ENCODE results near the gene ZNF579. TPM values are rescaled to one million over a fixed set of nuclear protein-coding genes. Genes with fewer than 3 reads are reported as not detected.

ZNF579 gene
- total RNA-seq, 1 donor from 2014 or later: 2.1 TPM

DNA sequence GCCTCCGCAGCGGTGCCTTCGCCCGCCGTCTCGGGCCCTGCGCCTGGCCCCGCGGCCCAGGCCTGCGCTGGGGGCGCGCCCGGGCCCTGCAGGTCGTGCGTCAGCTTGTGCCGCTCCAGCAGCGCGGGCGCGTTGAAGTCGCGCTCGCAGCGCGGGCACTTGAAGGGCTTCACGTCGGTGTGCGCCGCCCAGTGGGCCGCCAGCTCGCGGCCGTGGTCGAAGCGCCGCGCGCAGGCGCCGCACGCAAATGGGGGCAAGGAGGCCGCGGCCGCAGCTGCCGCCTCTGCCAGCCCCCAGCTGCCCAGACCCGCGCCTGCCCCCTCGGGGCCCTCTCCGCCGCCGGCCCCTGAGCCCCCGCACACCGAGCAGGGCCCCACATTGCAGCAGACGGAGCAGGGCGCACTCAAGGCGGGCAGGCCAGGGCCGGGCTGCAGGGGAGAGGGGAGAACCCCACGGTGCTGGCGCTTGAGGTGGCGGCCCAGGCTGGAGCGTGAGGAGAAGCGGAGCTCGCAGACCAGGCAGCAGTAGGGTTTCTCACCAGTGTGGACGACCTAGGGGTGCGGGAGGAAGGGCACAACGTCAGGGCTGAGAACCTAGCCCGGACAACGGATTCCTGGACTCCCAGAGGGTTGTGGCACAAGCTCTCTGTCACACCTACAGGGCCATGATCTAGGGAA is 12.6 kb upstream of the ZNF579 start:
- H3K4me3 Mint-ChIP-seq: no peak overlapping the region
- Histone ChIP-seq H3K4me1 (peaks cover 19% of the 10 kb centered on the region), H3K9ac (no peak overlapping the region), H3K27ac (no peak overlapping the region), H3K27me3 (no peaks in the 10 kb centered on the region), H2AFZ (replicated peaks) (no peak overlapping the region), H3K79me2 (ENCODE audit: low read depth) (peaks cover 14% of the 10 kb centered on the region), H3K36me3 (peaks cover 17% of the 10 kb centered on the region), H3K4me3 (no peak overlapping the region), H3F3A (ENCODE audit: low read depth) (peaks cover 40% of the 10 kb centered on the region), H3K9me3 (ENCODE audit: low read depth) (no peaks in the 10 kb centered on the region), H3K4me2 (no peak overlapping the region), H4K20me1 (ENCODE audit: low read depth) (no peaks in the 10 kb centered on the region)
- TF ChIP-seq EZH2phosphoT487 (IDR thresholded peaks at IDR 0.05): no peak
- TF ChIP-seq, protein P1, sequence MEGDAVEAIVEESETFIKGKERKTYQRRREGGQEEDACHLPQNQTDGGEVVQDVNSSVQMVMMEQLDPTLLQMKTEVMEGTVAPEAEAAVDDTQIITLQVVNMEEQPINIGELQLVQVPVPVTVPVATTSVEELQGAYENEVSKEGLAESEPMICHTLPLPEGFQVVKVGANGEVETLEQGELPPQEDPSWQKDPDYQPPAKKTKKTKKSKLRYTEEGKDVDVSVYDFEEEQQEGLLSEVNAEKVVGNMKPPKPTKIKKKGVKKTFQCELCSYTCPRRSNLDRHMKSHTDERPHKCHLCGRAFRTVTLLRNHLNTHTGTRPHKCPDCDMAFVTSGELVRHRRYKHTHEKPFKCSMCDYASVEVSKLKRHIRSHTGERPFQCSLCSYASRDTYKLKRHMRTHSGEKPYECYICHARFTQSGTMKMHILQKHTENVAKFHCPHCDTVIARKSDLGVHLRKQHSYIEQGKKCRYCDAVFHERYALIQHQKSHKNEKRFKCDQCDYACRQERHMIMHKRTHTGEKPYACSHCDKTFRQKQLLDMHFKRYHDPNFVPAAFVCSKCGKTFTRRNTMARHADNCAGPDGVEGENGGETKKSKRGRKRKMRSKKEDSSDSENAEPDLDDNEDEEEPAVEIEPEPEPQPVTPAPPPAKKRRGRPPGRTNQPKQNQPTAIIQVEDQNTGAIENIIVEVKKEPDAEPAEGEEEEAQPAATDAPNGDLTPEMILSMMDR (IDR thresholded peaks at IDR 0.05): no peak
- TF ChIP-seq EZH2 (IDR thresholded peaks at IDR 0.05): no peak
- H3K36me3 Mint-ChIP-seq: peaks cover 40% of the 10 kb centered on the region
- H3K9me3 Mint-ChIP-seq: peaks cover 5% of the 10 kb centered on the region
- peaks cover 2% of the 10 kb centered on the region for H3K27me3 Mint-ChIP-seq (ENCODE audit: insufficient read depth, low read depth)
- DNase-seq (ENCODE audit: low spot score): no peak
- H3K27ac Mint-ChIP-seq: peak overlapping the region; percentile 81
- peaks cover 33% of the 10 kb centered on the region for H3K4me1 Mint-ChIP-seq

DNA sequence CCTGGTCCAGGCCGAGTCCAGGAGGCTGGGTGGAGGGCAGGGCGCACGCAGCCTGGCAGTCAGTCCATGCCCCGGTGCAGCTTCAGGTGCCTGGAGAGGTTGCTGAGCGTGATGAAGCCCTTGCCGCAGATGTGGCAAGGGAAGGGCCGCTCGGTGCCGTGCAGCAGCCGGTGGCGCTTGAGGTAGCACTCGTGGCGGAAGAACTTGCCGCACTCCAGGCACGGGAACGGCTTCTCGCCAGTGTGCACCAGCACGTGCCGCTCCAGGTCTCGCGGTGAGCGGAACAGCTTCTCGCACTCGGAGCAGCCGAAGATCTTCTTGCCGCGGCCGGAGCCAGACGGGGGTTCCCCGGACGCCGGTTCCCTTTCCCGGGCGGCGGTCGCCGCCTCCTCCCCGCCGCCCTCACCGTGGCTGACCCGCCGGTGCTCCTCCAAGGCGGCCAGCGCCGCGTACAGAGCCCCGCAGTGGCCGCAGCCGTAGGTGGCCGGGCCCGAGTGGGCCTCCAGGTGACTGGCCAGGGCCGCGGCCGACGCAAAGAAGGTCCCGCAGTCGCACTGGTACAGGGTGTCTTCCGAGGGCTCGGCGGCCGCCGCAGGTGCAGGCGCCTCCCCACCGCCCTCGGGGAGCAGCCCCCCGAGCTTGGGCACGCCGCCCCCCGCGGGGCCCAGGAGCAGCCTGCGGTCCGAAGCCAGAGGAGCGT is 11.9 kb upstream of the ZNF579 start:
- Mint-ChIP-seq H3K27me3 (ENCODE audit: insufficient read depth, low read depth) (peaks cover 2% of the 10 kb centered on the region), H3K4me3 (no peak overlapping the region), H3K9me3 (peaks cover 5% of the 10 kb centered on the region), H3K4me1 (peaks cover 28% of the 10 kb centered on the region), H3K27ac (no peak overlapping the region), H3K36me3 (peaks cover 36% of the 10 kb centered on the region)
- H3F3A ChIP-seq (ENCODE audit: low read depth): peaks cover 35% of the 10 kb centered on the region
- DNase-seq (ENCODE audit: low spot score): no peak
- H4K20me1 ChIP-seq (ENCODE audit: low read depth): no peaks in the 10 kb centered on the region
- no peak for TF ChIP-seq EZH2 (IDR thresholded peaks at IDR 0.05)
- TF ChIP-seq, protein P1 (IDR thresholded peaks at IDR 0.05): no peak
- no peak for TF ChIP-seq EZH2phosphoT487 (IDR thresholded peaks at IDR 0.05)
- no peak overlapping the region for H3K4me3 ChIP-seq
- no peaks in the 10 kb centered on the region for H3K27me3 ChIP-seq
- peaks cover 16% of the 10 kb centered on the region for H3K4me1 ChIP-seq
- peaks cover 17% of the 10 kb centered on the region for H3K36me3 ChIP-seq
- no peak overlapping the region for H3K4me2 ChIP-seq
- H3K9me3 ChIP-seq (ENCODE audit: low read depth): no peaks in the 10 kb centered on the region
- no peak overlapping the region for H2AFZ ChIP-seq (replicated peaks)
- no peak overlapping the region for H3K27ac ChIP-seq
- H3K9ac ChIP-seq: no peak overlapping the region
- H3K79me2 ChIP-seq (ENCODE audit: low read depth): peaks cover 7% of the 10 kb centered on the region

DNA sequence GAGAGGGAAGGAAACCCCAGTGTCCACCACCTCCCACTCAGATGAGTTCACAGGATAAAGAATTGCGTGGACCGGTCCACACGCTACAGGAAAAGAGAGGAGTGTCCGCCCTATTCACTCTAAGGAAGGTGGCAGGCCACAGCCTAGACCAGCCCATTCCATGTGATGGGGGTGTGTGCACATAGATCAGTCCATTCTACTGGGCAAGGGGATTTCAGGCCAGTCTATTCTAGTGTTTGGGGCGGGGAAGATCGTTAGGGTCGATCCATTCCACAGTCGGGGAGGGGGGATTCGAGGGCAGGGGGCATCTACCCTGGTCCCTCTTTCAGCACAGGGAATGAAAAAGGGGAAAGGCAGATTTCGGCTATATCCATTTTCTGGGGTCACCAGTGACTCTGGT is 10.9 kb upstream of the ZNF579 start:
- Mint-ChIP-seq H3K36me3 (peaks cover 30% of the 10 kb centered on the region), H3K4me3 (no peak overlapping the region)
- TF ChIP-seq, protein P1 (IDR thresholded peaks at IDR 0.05): no peak
- TF ChIP-seq EZH2 (IDR thresholded peaks at IDR 0.05) (no peak), EZH2phosphoT487 (IDR thresholded peaks at IDR 0.05) (no peak)

More for the DNA sequence above, 10.9 kb upstream of the ZNF579 start:
- Histone ChIP-seq H3K27me3 (no peaks in the 10 kb centered on the region), H3K36me3 (peaks cover 14% of the 10 kb centered on the region), H3K4me1 (peaks cover 16% of the 10 kb centered on the region), H4K20me1 (ENCODE audit: low read depth) (no peaks in the 10 kb centered on the region), H3K79me2 (ENCODE audit: low read depth) (no peaks in the 10 kb centered on the region), H2AFZ (replicated peaks) (no peak overlapping the region), H3K27ac (no peak overlapping the region), H3K9ac (no peak overlapping the region), H3K4me3 (no peak overlapping the region), H3K9me3 (ENCODE audit: low read depth) (no peaks in the 10 kb centered on the region), H3K4me2 (no peak overlapping the region), H3F3A (ENCODE audit: low read depth) (peaks cover 42% of the 10 kb centered on the region)
- Mint-ChIP-seq H3K9me3 (peaks cover 5% of the 10 kb centered on the region), H3K4me1 (peaks cover 32% of the 10 kb centered on the region), H3K27ac (peak overlapping the region; percentile 62), H3K27me3 (ENCODE audit: insufficient read depth, low read depth) (peaks cover 6% of the 10 kb centered on the region)
- DNase-seq (ENCODE audit: low spot score): no peak

All from neural progenitor cell (in vitro differentiated cells).